Astrocyte of the hippocampus (primary cell): ENCODE results near the gene UBXN1.

Experiments
- DNase-seq: peaks from one replicate; pipeline ENCODE4 v3.0.0; 2011; ENCODE audit warnings: low read depth, low spot score

Gene UBXN1

DNA sequence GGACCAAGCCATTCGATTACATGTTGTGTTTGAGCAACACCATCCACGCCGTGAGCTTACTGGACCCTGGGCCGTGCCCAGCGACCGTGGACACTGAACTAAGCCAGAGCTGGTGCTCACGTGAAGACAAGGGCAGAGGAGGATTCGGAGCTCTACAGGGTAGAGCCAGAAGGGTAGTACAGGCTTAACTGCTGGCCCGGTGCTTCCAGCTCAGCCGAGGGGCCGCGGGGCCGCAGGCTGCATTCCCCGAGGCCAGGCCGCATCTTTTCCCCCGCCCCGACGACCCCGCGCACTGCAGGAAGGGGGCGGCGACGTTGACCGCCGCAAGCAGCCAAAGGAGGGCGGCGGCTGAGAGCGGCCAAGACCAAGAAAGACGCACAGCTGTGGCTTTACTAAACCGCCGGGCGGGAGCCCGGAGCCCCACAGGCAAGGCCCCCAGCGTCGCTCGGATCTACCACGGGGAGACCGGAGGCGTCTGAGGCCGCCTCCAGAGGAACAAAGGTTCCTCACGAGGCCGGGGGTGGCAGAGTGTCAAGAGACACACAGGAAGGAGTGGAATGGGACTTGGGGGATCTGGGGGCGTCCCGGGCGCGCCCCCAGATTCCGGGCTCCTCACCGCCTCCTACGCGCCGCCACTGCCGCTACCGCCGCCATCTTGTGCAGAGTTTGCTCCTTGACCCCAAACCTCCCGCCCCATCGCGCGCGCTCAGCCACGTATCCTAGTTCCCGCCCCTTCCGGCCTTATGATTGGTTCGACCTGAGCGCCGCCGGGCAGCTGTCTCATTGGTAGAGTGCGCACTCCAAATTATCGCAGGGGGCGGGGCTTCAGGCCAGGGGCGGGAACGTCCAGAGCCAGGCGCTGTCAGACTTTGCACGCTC lies 32.7 kb downstream of the UBXN1 start, which contains the start of gene GANAB:
TSS of gene GANAB (minus strand) at position 668 of the 879 bp plus-strand sequence. CDS start at position 654, 14 bp downstream.
- peak; percentile 99 for DNase-seq

DNA sequence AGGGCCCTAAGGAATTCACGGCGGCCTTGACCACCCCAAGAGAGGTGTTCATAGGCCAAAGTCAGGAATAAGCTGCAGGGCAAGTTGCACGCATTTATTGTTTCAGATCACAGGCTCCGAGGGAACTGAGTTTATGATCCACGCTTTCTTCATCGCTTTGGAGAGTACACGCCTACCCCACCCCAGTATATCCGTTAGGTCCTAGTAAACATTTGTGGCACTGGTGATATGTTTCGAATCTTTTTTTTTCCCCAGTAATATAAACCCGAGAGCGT lies 33.3 kb downstream of the UBXN1 start:
- DNase-seq = no peak

DNA sequence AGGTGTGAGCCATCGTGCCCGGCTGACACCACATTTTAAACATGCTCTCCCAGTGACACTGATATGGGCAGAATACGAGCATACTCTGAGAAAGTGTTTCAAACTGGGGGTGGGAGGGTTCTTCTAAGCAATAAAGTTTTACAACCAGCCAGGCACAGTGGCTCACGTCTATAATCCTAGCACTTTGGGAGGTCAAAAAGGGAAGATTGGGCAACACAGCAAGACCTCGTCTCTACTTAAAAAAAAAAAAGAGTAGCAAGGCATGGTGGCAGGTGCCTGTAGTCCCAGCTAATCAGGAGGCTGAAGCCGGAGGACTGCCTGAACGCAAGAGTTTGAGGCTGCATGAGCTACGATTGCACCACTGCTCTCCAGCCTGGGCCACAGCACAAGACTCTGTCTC lies 34.7 kb downstream of the UBXN1 start:
- DNase-seq = no peak

DNA sequence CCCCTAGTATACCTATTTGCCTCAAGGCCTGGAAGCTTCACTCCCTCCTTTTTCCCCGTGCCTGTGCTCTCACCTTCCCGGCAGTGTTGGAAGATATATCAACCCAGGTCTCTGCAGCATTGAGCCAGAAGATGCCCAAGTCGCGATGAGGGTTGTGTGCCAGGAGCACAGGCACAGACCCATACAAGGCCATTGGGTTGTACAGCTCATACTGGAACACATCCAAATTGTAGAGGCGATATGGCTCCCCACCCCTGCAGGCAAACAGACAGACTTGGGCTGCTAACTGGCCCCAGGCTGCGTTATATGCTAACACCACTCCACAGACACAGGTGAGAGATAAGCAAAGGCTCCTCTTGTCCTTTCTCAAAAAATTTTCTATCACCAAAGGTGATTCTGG lies 46.4 kb downstream of the UBXN1 start:
- DNase-seq = no peak

DNA sequence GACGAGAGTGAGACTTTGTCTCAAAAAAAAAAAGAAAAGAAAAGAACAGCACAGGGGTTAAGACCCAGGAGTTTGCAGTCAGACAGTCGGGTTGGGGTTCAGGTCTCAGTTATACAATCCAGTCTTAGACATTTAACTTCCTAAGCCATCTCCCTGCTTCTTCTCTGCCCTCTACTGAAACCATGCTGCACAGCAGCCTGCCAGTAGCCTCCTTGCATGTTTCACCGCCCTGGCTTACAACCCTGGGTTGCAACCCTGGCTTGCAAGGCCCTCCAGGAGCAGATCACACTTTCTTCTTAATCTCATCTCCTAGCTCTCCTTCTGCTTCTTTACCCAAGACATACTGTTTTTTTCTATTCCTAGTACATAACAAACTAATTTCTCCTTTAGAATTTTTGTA lies 51.2 kb downstream of the UBXN1 start:
- DNase-seq = no peak
